ENCODE data around the gene STK33. TPM values are rescaled to one million over a fixed set of nuclear protein-coding genes. Genes with fewer than 3 reads are reported as not detected.

STK33 gene
- total and polyA plus RNA-seq, 2 of the 13 experiments (the other 11 are each of a cell fraction or from before 2014, with no cell fraction given) = 2.7 to 12.6 TPM

DNA sequence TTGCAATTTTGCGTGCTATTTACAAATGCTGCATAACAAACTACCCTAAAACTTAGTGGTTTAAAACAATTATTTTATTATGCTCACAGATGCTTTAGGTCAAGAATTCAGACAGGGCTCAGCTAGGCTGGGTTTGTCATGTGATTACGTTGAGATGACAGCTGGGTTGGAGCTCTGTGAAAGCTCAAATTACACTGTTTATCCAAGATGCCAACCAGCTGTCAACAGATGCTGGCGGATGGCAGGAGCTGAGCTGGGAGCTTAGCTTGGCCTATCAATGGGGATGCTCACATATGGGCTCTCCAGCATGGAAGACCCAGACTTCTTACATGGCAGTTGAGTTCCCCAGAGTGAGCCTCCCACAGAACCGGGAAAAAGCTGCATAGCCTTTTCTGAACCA is 62.7 kb downstream of the STK33 start (continued):
- no peak for TF ChIP-seq ZNF782 (CRISPR knock-in tag; IDR thresholded peaks at IDR 0.05; ENCODE audit: borderline replicate concordance)

DNA sequence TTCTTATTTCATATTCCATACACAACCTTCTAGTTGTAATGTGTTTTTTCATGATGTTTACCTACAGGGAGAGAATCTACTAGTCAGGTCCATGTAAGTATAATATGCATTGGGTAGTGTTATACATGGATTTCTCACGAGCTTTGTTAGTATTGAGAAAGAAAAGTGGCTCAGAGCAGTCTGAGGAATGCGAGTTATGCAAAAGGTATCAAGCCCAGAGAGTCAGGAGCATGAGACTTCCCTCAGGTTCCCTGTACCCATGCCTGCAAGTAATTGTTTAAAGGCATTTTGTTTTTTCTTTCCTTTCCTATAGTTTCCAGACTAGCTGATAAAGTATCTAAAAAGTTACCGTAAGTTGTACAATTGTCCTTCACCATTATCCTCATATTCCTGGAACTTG is 66.1 kb downstream of the STK33 start:
- Histone ChIP-seq H4K20me1 (ENCODE audit: insufficient read depth, low read length) (no peaks in the 10 kb centered on the region), H3K4me3 (replicated peaks in 1 of 3; ENCODE audit: insufficient read depth in 1 of 3, low read depth in 2 of 3, low read length in 3 of 3) (no peak overlapping the region), H3K4me1 (ENCODE audit: insufficient read depth, low read length) (no peaks in the 10 kb centered on the region), H3K9ac (ENCODE audit: insufficient read depth, low read depth, low read length) (no peak overlapping the region), H3K27ac (ENCODE audit: extremely low read length, insufficient read depth, low read length) (no peak overlapping the region), H3K4me2 (ENCODE audit: low read depth, low read length) (no peak overlapping the region), H3K27me3 (ENCODE audit: control insufficient read depth in 1 of 2, insufficient read depth in 2 of 2, low read length in 2 of 2) (no peaks in the 10 kb centered on the region; a peak in 1 of 5 replicates), H2AFZ (ENCODE audit: low read length) (no peak overlapping the region), H3K79me2 (ENCODE audit: insufficient read depth, low read length) (no peaks in the 10 kb centered on the region), H3K9me3 (ENCODE audit: low read length) (no peaks in the 10 kb centered on the region), H3K36me3 (replicated peaks in 1 of 2; ENCODE audit: control insufficient read depth in 1 of 2, insufficient read depth in 2 of 2, low read length in 2 of 2) (no peaks in the 10 kb centered on the region)
- 46% methylated on average over 3 of the region's 3 CpGs for WGBS (ENCODE audit: low lambda C conversion rate)
- POLR2A ChIA-PET = no interaction called here
- ATAC-seq = no peak
- CTCF ChIA-PET (ENCODE audit: low intra/inter-chr PET ratio, low total read pairs) = no interaction called here
- FAIRE-seq = no peak
- intact Hi-C loops (cut with micrococcal nuclease; ENCODE audit: unreplicated experiment) = no loop called here
- TF ChIP-seq, protein P1, sequence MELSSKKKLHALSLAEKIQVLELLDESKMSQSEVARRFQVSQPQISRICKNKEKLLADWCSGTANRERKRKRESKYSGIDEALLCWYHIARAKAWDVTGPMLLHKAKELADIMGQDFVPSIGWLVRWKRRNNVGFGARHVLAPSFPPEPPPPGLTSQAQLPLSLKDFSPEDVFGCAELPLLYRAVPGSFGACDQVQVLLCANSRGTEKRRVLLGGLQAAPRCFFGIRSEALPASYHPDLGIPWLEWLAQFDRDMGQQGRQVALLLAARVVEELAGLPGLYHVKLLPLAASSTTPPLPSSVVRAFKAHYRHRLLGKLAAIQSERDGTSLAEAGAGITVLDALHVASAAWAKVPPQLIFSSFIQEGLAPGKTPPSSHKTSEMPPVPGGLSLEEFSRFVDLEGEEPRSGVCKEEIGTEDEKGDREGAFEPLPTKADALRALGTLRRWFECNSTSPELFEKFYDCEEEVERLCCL (CRISPR knock-in tag; IDR thresholded peaks at IDR 0.05; ENCODE audit: borderline replicate concordance) = no peak
- TF ChIP-seq ZNF7 (CRISPR knock-in tag; IDR thresholded peaks at IDR 0.05) = 0 out of 2 replicates have a peak, but pooled peaks have one; percentile 36
- in situ Hi-C loops (cut with HindIII; ENCODE audit: extremely low pct_ligation_motif_present, low pct_unique_long_range_greater_than_20kb) = no loop called here
- BruUV-seq (replicated peaks) = no TSS peak
- no peak for DNase-seq (ENCODE audit: low spot score)

DNA sequence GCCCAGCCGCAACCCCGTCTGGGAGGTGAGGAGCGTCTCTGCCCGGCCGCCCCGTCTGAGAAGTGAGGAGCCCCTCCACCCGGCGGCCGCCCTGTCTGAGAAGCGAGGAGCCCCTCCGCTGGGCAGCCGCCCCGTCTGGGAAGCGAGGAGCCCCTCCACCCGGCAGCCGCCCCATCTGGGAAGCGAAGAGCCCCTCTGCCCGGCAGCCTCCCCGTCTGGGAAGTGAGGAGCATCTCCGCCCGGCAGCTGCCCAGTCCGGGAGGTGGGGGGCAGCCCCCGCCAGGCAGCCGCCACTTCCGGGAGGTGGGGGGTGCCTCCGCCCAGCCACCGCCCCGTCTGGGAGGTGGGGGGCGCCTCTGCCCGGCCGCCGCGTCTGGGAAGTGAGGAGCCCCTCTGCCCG is 70.6 kb downstream of the STK33 start:
- no peak overlapping the region for H3K4me3 ChIP-seq (replicated peaks in 1 of 3; ENCODE audit: insufficient read depth in 1 of 3, low read depth in 2 of 3, low read length in 3 of 3)
- ChIA-PET CTCF (ENCODE audit: low intra/inter-chr PET ratio, low total read pairs) (no interaction called here), POLR2A (no interaction called here)
- no peak overlapping the region for H3K27ac ChIP-seq (ENCODE audit: extremely low read length, insufficient read depth, low read length)
- H3K27me3 ChIP-seq (ENCODE audit: control insufficient read depth in 1 of 2, insufficient read depth in 2 of 2, low read length in 2 of 2) = no peaks in the 10 kb centered on the region
- intact Hi-C loops (cut with micrococcal nuclease; ENCODE audit: unreplicated experiment) (no loop called here), in situ Hi-C loops (cut with HindIII; ENCODE audit: extremely low pct_ligation_motif_present, low pct_unique_long_range_greater_than_20kb) (no loop called here)
- no peak for DNase-seq (ENCODE audit: low spot score)
- no peaks in the 10 kb centered on the region for H3K4me1 ChIP-seq (ENCODE audit: insufficient read depth, low read length)
- no TSS peak for BruUV-seq (replicated peaks)
- H3K79me2 ChIP-seq (ENCODE audit: insufficient read depth, low read length) = no peaks in the 10 kb centered on the region
- no peaks in the 10 kb centered on the region for H3K9me3 ChIP-seq (ENCODE audit: low read length)
- H4K20me1 ChIP-seq (ENCODE audit: insufficient read depth, low read length) = no peaks in the 10 kb centered on the region
- no peak overlapping the region for H3K4me2 ChIP-seq (ENCODE audit: low read depth, low read length)
- 84% methylated on average over 9 of the region's 34 CpGs for WGBS (ENCODE audit: low lambda C conversion rate)
- no peak for ATAC-seq
- no peak overlapping the region for H3K9ac ChIP-seq (ENCODE audit: insufficient read depth, low read depth, low read length)
- FAIRE-seq = no peak
- no peak overlapping the region for H2AFZ ChIP-seq (ENCODE audit: low read length)
- no peaks in the 10 kb centered on the region for H3K36me3 ChIP-seq (replicated peaks in 1 of 2; ENCODE audit: control insufficient read depth in 1 of 2, insufficient read depth in 2 of 2, low read length in 2 of 2)
- TF ChIP-seq HNRNPUL1 (IDR thresholded peaks at IDR 0.05; ENCODE audit: low read depth, low read length) = no peak
- no peak for TF ChIP-seq ZSCAN31 (CRISPR knock-in tag; IDR thresholded peaks at IDR 0.05; ENCODE audit: low read depth)
- TF ChIP-seq RFXAP (CRISPR knock-in tag; IDR thresholded peaks at IDR 0.05; ENCODE audit: borderline replicate concordance) = no peak
- no peak for TF ChIP-seq KLF15 (CRISPR knock-in tag; IDR thresholded peaks at IDR 0.05; ENCODE audit: borderline replicate concordance)
- no peak for TF ChIP-seq ZMYM4 (CRISPR knock-in tag; IDR thresholded peaks at IDR 0.05)
- TF ChIP-seq ZNF446 (CRISPR knock-in tag; IDR thresholded peaks at IDR 0.05) = no peak
- TF ChIP-seq, protein P2, sequence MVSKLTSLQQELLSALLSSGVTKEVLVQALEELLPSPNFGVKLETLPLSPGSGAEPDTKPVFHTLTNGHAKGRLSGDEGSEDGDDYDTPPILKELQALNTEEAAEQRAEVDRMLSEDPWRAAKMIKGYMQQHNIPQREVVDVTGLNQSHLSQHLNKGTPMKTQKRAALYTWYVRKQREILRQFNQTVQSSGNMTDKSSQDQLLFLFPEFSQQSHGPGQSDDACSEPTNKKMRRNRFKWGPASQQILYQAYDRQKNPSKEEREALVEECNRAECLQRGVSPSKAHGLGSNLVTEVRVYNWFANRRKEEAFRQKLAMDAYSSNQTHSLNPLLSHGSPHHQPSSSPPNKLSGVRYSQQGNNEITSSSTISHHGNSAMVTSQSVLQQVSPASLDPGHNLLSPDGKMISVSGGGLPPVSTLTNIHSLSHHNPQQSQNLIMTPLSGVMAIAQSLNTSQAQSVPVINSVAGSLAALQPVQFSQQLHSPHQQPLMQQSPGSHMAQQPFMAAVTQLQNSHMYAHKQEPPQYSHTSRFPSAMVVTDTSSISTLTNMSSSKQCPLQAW (CRISPR knock-in tag; IDR thresholded peaks at IDR 0.05) = no peak
- TF ChIP-seq, protein P3, sequence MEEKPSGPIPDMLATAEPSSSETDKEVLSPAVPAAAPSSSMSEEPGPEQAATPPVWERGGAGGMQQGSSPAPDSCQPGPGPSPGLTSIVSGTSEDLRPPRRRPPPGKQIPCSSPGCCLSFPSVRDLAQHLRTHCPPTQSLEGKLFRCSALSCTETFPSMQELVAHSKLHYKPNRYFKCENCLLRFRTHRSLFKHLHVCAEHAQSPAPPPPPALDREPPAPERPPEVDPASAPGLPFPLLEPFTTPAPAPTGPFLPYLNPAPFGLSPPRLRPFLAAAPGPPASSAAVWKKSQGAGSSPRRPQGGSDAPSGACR (CRISPR knock-in tag; IDR thresholded peaks at IDR 0.05) = no peak
- TF ChIP-seq, protein P4, sequence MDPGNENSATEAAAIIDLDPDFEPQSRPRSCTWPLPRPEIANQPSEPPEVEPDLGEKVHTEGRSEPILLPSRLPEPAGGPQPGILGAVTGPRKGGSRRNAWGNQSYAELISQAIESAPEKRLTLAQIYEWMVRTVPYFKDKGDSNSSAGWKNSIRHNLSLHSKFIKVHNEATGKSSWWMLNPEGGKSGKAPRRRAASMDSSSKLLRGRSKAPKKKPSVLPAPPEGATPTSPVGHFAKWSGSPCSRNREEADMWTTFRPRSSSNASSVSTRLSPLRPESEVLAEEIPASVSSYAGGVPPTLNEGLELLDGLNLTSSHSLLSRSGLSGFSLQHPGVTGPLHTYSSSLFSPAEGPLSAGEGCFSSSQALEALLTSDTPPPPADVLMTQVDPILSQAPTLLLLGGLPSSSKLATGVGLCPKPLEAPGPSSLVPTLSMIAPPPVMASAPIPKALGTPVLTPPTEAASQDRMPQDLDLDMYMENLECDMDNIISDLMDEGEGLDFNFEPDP (CRISPR knock-in tag; conservative IDR thresholded peaks at IDR 0.05) = no peak
